Measurements from ENCODE around the gene ZP1.

Gene ZP1

GRCh38 chr11:60921777-60922335, 54.5 kb downstream of the ZP1 start:
- H2AFZ ChIP-seq (ENCODE audit: low read depth, low read length): no peak overlapping the region
- peaks cover 0 to 10% of the 10 kb centered on the region in 2 experiments for H3K27me3 ChIP-seq (ENCODE audit: control insufficient read depth in 1 of 2, insufficient read depth in 1 of 2, low read length in 2 of 2)
- H4K91ac ChIP-seq (ENCODE audit: low read length): no peak overlapping the region
- H4K8ac ChIP-seq (ENCODE audit: low read length): no peak overlapping the region
- H2AK5ac ChIP-seq (ENCODE audit: low read length, severe bottlenecking): no peak overlapping the region
- H3K9ac ChIP-seq (ENCODE audit: low read length): no peak overlapping the region
- H3K23ac ChIP-seq (ENCODE audit: low read length in 2 of 2): no peak overlapping the region
- H3K36me3 ChIP-seq (ENCODE audit: control insufficient read depth in 1 of 2, insufficient read depth in 2 of 2, low read depth in 1 of 2, low read length in 2 of 2): peaks cover 34 to 36% of the 10 kb centered on the region in 2 experiments
- H2BK120ac ChIP-seq (ENCODE audit: low read depth, low read length): no peak overlapping the region
- no peak overlapping the region for H3K27ac ChIP-seq (ENCODE audit: low read length, poor library complexity, severe bottlenecking)
- no peak overlapping the region for H2BK12ac ChIP-seq (ENCODE audit: low read length in 2 of 2)
- H3K14ac ChIP-seq (ENCODE audit: low read length in 2 of 2): no peak overlapping the region
- no peaks in the 10 kb centered on the region for H3K9me3 ChIP-seq (ENCODE audit: control insufficient read depth, low read length)
- no peak overlapping the region for H3K4me2 ChIP-seq (ENCODE audit: low read length, poor library complexity, severe bottlenecking)
- H3K18ac ChIP-seq (ENCODE audit: low read depth in 1 of 2, low read length in 2 of 2): no peak overlapping the region
- no peak overlapping the region for H2BK15ac ChIP-seq (ENCODE audit: low read depth, poor library complexity, severe bottlenecking)
- 95% methylated on average over 23 of the region's 23 CpGs for WGBS
- DNase-seq: no peak
- no peak overlapping the region for H3K4ac ChIP-seq (ENCODE audit: low read depth in 1 of 2, low read length in 2 of 2)
- peaks cover 29% of the 10 kb centered on the region for H3K4me1 ChIP-seq (ENCODE audit: control insufficient read depth, insufficient read depth, low read depth, low read length)
- peaks cover 39% of the 10 kb centered on the region for H3K79me1 ChIP-seq (replicated peaks; ENCODE audit: low read length, poor library complexity, severe bottlenecking)
- no peak overlapping the region for H3K4me3 ChIP-seq (ENCODE audit: insufficient read depth in 1 of 2, low read depth in 1 of 2, low read length in 2 of 2)
- no peak overlapping the region for H2BK5ac ChIP-seq (ENCODE audit: low read depth, low read length, poor library complexity, severe bottlenecking)

- Histone ChIP-seq H2AK5ac (ENCODE audit: low read length, severe bottlenecking) (no peak overlapping the region), H3K79me1 (replicated peaks; ENCODE audit: low read length, poor library complexity, severe bottlenecking) (peaks cover 42% of the 10 kb centered on the region)
- 98% methylated on average over 5 of the region's 6 CpGs for WGBS
These were observed 55.6 kb downstream of the ZP1 start for GRCh38 chr11:60922906-60923305.

GRCh38 chr11:60923326-60923725, 56.0 kb downstream of the ZP1 start:
- peaks cover 0 to 10% of the 10 kb centered on the region in 2 experiments for H3K27me3 ChIP-seq (ENCODE audit: control insufficient read depth in 1 of 2, insufficient read depth in 1 of 2, low read length in 2 of 2)
- no peak overlapping the region for H2BK120ac ChIP-seq (ENCODE audit: low read depth, low read length)
- no peak overlapping the region for H2AFZ ChIP-seq (ENCODE audit: low read depth, low read length)
- H2BK15ac ChIP-seq (ENCODE audit: low read depth, poor library complexity, severe bottlenecking): no peak overlapping the region
- no peak overlapping the region for H3K14ac ChIP-seq (ENCODE audit: low read length in 2 of 2)
- no peak overlapping the region for H4K8ac ChIP-seq (ENCODE audit: low read length)
- no peak overlapping the region for H3K18ac ChIP-seq (ENCODE audit: low read depth in 1 of 2, low read length in 2 of 2)
- H3K4me1 ChIP-seq (ENCODE audit: control insufficient read depth, insufficient read depth, low read depth, low read length): peaks cover 29% of the 10 kb centered on the region
- no peak overlapping the region for H3K27ac ChIP-seq (ENCODE audit: low read length, poor library complexity, severe bottlenecking)
- no peak overlapping the region for H3K23ac ChIP-seq (ENCODE audit: low read length in 2 of 2)
- H2AK5ac ChIP-seq (ENCODE audit: low read length, severe bottlenecking): no peak overlapping the region
- H3K4ac ChIP-seq (ENCODE audit: low read depth in 1 of 2, low read length in 2 of 2): no peak overlapping the region
- H3K79me1 ChIP-seq (replicated peaks; ENCODE audit: low read length, poor library complexity, severe bottlenecking): peaks cover 40% of the 10 kb centered on the region
- peaks cover 36 to 45% of the 10 kb centered on the region in 2 experiments for H3K36me3 ChIP-seq (ENCODE audit: control insufficient read depth in 1 of 2, insufficient read depth in 2 of 2, low read depth in 1 of 2, low read length in 2 of 2)
- no peak for DNase-seq
- no peaks in the 10 kb centered on the region for H3K9me3 ChIP-seq (ENCODE audit: control insufficient read depth, low read length)
- no peak overlapping the region for H2BK12ac ChIP-seq (ENCODE audit: low read length in 2 of 2)
- no peak overlapping the region for H3K9ac ChIP-seq (ENCODE audit: low read length)
- no peak overlapping the region for H4K91ac ChIP-seq (ENCODE audit: low read length)
- no peak overlapping the region for H3K4me3 ChIP-seq (ENCODE audit: insufficient read depth in 1 of 2, low read depth in 1 of 2, low read length in 2 of 2)
- no peak overlapping the region for H3K4me2 ChIP-seq (ENCODE audit: low read length, poor library complexity, severe bottlenecking)
- WGBS: 92% methylated on average over 5 of the region's 5 CpGs
- H2BK5ac ChIP-seq (ENCODE audit: low read depth, low read length, poor library complexity, severe bottlenecking): no peak overlapping the region

More at GRCh38 chr11:60922906-60923305, 55.6 kb downstream of the ZP1 start:
- Histone ChIP-seq H3K4me1 (ENCODE audit: control insufficient read depth, insufficient read depth, low read depth, low read length) (peaks cover 29% of the 10 kb centered on the region), H4K91ac (ENCODE audit: low read length) (no peak overlapping the region), H3K27me3 (ENCODE audit: control insufficient read depth in 1 of 2, insufficient read depth in 1 of 2, low read length in 2 of 2) (peaks cover 0 to 10% of the 10 kb centered on the region in 2 experiments), H3K18ac (ENCODE audit: low read depth in 1 of 2, low read length in 2 of 2) (no peak overlapping the region), H2AFZ (ENCODE audit: low read depth, low read length) (no peak overlapping the region), H3K4ac (ENCODE audit: low read depth in 1 of 2, low read length in 2 of 2) (no peak overlapping the region), H4K8ac (ENCODE audit: low read length) (no peak overlapping the region), H3K9ac (ENCODE audit: low read length) (no peak overlapping the region), H3K4me3 (ENCODE audit: insufficient read depth in 1 of 2, low read depth in 1 of 2, low read length in 2 of 2) (no peak overlapping the region), H3K4me2 (ENCODE audit: low read length, poor library complexity, severe bottlenecking) (no peak overlapping the region), H3K14ac (ENCODE audit: low read length in 2 of 2) (no peak overlapping the region), H3K27ac (ENCODE audit: low read length, poor library complexity, severe bottlenecking) (no peak overlapping the region), H2BK12ac (ENCODE audit: low read length in 2 of 2) (no peak overlapping the region), H2BK120ac (ENCODE audit: low read depth, low read length) (no peak overlapping the region), H3K23ac (ENCODE audit: low read length in 2 of 2) (peak overlapping the region in 1 of 2 experiments; percentile 60), H3K9me3 (ENCODE audit: control insufficient read depth, low read length) (no peaks in the 10 kb centered on the region), H2BK15ac (ENCODE audit: low read depth, poor library complexity, severe bottlenecking) (no peak overlapping the region), H2BK5ac (ENCODE audit: low read depth, low read length, poor library complexity, severe bottlenecking) (no peak overlapping the region), H3K36me3 (ENCODE audit: control insufficient read depth in 1 of 2, insufficient read depth in 2 of 2, low read depth in 1 of 2, low read length in 2 of 2) (peaks cover 36 to 43% of the 10 kb centered on the region in 2 experiments)
- no peak for DNase-seq

GRCh38 chr11:60923800-60924109, 56.4 kb downstream of the ZP1 start:
- Histone ChIP-seq H4K91ac (ENCODE audit: low read length) (peak overlapping the region; percentile 9), H3K14ac (ENCODE audit: low read length in 2 of 2) (no peak overlapping the region), H3K4me2 (ENCODE audit: low read length, poor library complexity, severe bottlenecking) (peak overlapping the region; percentile 85), H3K18ac (ENCODE audit: low read depth in 1 of 2, low read length in 2 of 2) (no peak overlapping the region), H3K27ac (ENCODE audit: low read length, poor library complexity, severe bottlenecking) (no peak overlapping the region), H3K9me3 (ENCODE audit: control insufficient read depth, low read length) (no peaks in the 10 kb centered on the region), H3K4me1 (ENCODE audit: control insufficient read depth, insufficient read depth, low read depth, low read length) (peaks cover 27% of the 10 kb centered on the region), H2BK5ac (ENCODE audit: low read depth, low read length, poor library complexity, severe bottlenecking) (no peak overlapping the region), H2BK15ac (ENCODE audit: low read depth, poor library complexity, severe bottlenecking) (no peak overlapping the region), H2BK12ac (ENCODE audit: low read length in 2 of 2) (peak overlapping the region in 1 of 2 experiments; percentile 1), H2AK5ac (ENCODE audit: low read length, severe bottlenecking) (no peak overlapping the region), H3K27me3 (ENCODE audit: control insufficient read depth in 1 of 2, insufficient read depth in 1 of 2, low read length in 2 of 2) (peaks cover 0 to 10% of the 10 kb centered on the region in 2 experiments), H4K8ac (ENCODE audit: low read length) (peak overlapping the region; percentile 59), H3K9ac (ENCODE audit: low read length) (peak overlapping the region; percentile 67), H2AFZ (ENCODE audit: low read depth, low read length) (no peak overlapping the region), H3K79me1 (replicated peaks; ENCODE audit: low read length, poor library complexity, severe bottlenecking) (peaks cover 40% of the 10 kb centered on the region), H3K4ac (ENCODE audit: low read depth in 1 of 2, low read length in 2 of 2) (peak overlapping the region in 1 of 2 experiments; percentile 24), H3K4me3 (ENCODE audit: insufficient read depth in 1 of 2, low read depth in 1 of 2, low read length in 2 of 2) (peak overlapping the region in 1 of 2 experiments; percentile 72), H3K36me3 (ENCODE audit: control insufficient read depth in 1 of 2, insufficient read depth in 2 of 2, low read depth in 1 of 2, low read length in 2 of 2) (peaks cover 36 to 50% of the 10 kb centered on the region in 2 experiments), H3K23ac (ENCODE audit: low read length in 2 of 2) (no peak overlapping the region), H2BK120ac (ENCODE audit: low read depth, low read length) (no peak overlapping the region)
- WGBS: 67% methylated on average over 6 of the region's 6 CpGs
- DNase-seq: no peak
